ENCODE results near the gene CERS5.

Gene CERS5

DNA sequence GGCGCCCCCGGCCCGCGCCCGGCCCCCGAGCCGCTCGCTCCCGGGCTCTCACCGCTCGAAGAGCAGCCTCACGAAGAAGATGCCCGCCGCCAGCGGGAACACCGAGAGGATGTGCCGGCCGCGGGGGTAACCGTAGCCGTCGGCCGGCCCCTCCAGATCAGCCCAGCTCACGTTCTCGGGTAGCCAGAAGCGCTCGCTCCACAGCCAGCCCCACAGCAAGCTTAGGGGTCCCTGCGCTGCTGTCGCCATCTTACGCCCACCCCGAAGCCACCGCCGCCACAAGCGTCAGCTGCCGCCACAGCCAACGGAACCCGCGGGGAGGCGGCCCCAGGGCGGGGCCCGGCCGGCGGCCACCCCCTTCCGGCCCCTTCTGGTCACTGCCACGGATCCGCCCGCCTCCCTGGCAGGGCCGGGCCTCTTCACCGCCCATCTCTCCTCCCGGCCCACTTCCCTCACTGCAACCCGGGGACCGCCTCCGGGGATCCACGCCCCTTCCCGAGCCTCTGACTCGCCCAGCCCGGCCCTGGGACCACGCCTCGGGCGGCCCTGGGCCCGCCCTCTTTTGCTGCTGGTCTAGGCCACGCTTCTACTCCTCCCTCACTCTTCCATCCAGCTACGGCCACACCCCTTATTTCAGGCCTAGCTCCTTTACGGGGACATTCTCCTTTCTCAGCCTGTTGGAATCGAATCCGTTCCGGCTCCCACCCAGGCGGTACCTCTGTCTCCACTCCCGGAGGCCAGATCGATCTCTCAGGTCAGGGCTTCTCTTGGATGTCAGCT lies at the start of gene CERS5:
Gene CERS5 (minus strand): TSS at position 321 of the 780 bp plus-strand sequence. CDS start 72 bp downstream, at position 249.
- peak; percentile 92 for DNase-seq (ENCODE audit: low read depth)

- no peak for DNase-seq (ENCODE audit: low read depth)
Measured at GRCh38 chr12:50215033-50215432, 47.9 kb upstream of the CERS5 start.

DNA sequence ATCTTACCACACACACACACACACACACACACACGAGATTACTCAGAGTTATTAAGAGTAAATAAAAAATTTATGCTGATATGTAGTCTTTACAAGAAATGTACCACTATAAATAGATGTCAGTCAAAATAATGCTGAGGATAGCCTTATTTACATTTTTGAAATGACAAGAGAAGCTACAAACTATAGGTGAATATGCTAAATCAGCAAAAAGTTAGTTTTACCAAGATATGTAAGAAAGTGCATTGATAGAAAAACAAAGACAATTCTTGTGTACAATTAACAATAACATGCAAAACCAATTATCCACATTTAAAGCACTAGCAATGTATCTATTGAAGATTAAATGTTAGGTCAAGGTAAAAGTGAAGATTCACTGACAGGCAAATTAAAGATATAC lies 46.8 kb upstream of the CERS5 start:
- DNase-seq (ENCODE audit: low read depth) = no peak

DNA sequence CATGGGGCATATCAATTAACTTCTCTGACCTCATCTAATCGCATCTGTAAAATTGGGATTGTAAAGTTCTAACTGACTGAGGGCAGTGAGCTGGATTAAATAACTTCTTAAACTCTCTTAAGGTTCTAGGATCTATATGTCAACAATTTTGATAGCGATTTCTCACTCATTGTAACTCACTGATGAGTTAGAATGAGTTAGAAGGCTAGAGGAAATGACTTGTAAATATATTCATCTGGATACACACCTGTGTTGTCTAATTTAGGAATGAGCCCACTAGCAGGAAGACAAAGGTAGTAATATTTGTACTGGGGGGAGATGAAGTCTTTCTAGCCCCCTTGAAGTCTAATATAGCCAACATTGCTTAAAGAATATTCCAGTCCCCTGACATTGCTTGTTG lies 46.3 kb upstream of the CERS5 start:
- no peak for DNase-seq (ENCODE audit: low read depth)

- no peak for DNase-seq (ENCODE audit: low read depth)
Measured at GRCh38 chr12:50212071-50212467, 44.9 kb upstream of the CERS5 start.

GRCh38 chr12:50211392-50212070 lies 44.4 kb upstream of the CERS5 start:
- DNase-seq (ENCODE audit: low read depth) = no peak

GRCh38 chr12:50207424-50207823 lies 40.3 kb upstream of the CERS5 start:
- no peak for DNase-seq (ENCODE audit: low read depth)

DNA sequence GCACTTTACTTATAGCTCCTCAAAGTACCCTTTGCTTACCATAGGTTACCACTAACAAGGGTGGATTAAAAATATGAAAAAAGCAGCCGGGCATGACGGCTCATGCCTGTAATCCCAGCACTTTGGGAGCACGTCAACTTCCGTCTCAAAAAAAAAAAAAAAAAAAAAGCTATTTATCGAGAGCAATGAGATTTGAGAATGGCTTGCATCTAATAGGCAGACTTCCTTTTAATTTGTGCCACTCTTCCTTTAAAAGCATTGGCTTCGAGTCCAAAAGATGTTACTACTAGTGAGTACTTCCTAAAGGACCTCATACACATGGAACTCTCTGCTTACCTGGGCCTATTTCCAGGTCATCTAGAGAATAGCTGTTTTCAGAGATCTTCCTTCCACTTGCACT lies 38.5 kb upstream of the CERS5 start:
- no peak for DNase-seq (ENCODE audit: low read depth)

DNA sequence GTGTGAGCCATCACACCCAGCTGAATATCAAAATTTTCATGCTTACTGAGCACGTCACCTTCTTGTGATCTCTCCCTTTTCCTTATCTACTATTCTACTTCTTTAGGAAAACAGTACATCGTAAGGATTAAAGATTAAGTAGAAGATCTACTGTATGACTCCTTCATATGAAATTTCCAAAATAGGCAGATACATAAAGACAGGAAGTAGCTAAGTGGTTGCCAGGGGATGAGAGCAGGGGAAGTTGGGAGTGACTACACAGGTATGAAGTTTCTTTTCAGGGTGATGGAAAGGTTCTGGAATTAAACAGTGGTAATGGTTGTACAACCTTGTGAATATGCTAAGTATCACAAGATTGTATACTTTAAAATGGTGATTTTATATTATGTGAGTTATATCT lies 36.5 kb upstream of the CERS5 start:
- no peak for DNase-seq (ENCODE audit: low read depth)

DNA sequence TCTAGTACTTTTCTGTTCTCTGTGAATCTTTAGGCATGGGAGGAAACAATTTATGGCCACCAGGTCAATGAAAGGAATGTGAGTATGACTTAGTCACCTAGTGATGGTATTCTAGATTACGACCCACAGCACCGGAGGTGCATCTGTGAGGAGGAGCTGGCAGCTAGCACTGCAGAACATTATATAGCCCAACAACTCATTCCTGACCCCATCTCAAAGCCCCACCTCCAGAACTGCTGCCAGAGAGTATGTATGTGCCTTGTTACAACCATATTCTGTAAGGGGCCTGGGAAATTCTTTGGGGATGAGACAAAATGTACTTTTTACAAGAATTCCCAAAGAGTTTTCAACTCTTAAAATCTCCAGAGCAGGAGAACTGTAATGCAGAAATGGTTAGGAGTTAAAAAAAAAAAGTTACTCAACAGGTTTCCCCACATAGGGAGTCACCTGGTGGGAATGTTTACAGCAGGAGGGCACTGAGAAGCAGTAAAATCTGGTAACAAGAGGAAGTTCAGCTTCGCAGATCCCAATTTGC lies 34.9 kb upstream of the CERS5 start:
- peak; percentile 93 for DNase-seq (ENCODE audit: low read depth)

DNA sequence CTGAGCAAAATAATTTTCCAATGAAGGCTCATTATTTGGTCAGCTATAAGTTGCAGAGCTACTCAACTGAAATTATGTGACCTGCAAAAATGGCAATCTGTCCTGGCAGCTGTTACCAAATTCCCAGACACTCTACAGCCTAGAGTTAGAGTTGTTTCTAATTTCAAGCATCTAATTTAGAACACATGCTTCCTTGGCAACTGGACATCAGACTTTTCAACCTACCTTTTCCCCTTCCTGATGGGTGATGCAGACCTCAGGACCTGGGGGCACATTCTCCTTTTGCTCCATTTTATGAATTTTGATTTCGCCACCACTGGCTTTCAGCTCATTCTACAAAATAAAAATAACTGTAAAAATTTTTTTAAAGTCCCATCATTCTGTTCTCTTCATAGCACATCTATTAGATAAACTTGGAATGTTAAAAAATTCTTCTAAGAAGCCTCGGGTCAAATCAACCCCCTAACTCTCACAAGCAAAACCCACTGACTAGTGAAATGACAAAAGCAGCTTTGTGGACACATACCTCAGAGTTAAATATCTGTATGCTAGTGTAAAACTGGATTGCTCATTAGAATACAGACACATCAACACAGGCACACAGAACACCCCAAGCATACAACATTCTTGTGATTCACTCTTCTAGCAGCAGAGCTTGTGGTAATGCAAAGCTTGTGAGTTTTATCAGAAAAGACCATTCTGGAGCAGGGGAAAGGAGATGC lies 33.5 kb upstream of the CERS5 start:
- peak; percentile 80 for DNase-seq (ENCODE audit: low read depth)

GRCh38 chr12:50198829-50199228 lies 31.7 kb upstream of the CERS5 start:
- no peak for DNase-seq (ENCODE audit: low read depth)

GRCh38 chr12:50197297-50197727 lies 30.1 kb upstream of the CERS5 start:
- DNase-seq (ENCODE audit: low read depth) = no peak

DNA sequence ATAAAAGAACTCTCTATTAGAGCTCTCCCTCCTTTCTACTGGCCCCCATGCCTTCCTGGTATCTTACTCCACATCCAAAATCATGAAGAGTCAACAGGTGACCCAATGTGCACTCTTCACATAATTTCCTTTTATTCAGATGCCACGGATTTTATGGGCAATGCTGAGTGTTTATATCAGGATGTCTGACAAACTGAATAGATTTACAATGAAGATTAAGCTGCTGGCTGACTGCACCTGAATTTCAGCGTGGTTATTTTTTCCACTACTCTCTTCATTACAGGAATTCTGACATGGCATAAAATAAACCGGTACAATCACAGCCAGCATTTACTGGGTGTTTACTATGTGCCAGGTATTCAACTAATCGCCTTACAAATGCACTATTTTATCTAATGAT lies 29.4 kb upstream of the CERS5 start:
- no peak for DNase-seq (ENCODE audit: low read depth)

- no peak for DNase-seq (ENCODE audit: low read depth)
Measured at GRCh38 chr12:50195832-50196231, 28.7 kb upstream of the CERS5 start.

GRCh38 chr12:50192908-50193307 lies 25.7 kb upstream of the CERS5 start:
- peak; percentile 65 for DNase-seq (ENCODE audit: low read depth)

GRCh38 chr12:50192236-50192635 lies 25.1 kb upstream of the CERS5 start:
- DNase-seq (ENCODE audit: low read depth) = no peak

GRCh38 chr12:50190859-50191258 lies 23.7 kb upstream of the CERS5 start:
- DNase-seq (ENCODE audit: low read depth) = no peak

DNA sequence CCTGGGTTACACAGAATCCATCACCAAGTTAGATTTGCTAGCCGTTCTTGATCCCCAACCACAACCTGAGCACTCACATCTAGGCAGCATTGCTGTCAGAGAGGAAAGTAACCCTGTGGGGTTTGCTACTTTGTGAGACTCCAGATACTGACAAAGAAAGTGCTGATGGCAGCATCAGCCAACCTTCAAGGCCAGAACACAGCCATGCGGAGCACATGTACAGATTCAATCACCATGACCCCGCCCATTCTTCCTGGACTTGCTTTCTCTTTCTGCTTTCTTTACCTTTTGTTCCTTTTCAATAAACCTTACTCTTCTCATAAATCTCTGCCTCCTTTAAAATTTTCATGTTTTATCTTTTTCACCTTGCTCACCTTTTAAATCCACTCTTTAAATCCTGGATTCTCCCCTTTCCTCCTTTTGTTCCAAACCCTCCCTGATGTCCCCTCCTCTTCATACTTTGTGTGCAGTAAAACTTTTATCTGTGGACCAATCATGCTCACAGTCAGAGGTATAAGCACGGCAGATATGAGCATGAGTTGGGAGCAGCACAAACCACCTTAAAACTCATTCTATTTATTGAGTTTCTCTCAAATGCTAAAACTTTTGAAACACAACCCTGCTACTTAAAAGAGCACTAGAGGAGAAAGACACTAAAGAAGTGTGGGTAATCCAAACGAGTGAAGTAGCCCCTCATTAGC lies 21.9 kb upstream of the CERS5 start:
- no peak for DNase-seq (ENCODE audit: low read depth)

DNA sequence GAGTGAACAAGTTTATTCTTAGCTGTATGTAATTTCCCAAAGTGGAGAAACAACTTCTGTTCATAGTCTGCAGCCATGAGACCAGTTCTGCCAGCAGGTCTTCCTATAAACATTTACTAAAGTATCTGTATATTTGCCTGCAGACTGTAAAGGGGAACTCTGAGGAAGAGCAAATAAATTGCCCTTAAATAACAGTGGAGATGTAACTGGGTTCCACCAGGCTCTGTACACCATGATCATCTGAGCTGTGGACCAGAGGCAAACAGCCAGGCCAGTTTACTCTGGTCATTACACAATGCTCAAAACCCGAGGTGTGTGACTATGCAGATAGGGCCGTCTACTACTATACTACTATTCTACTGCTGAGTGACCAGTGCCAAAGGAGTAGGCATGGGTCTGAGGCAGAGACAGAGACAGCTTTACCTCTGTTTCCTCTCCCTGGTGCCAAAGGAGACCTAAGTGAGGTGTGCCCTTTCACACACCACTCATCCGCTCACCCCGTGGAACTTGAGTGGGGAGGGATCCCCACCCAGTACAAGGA lies 21.1 kb upstream of the CERS5 start:
- no peak for DNase-seq (ENCODE audit: low read depth)

GRCh38 chr12:50187084-50187900 lies 20.1 kb upstream of the CERS5 start:
- DNase-seq (ENCODE audit: low read depth) = peak; percentile 88
